Tibial nerve (tissue), 4 donors: ENCODE data around the gene ADAR. TPM values are rescaled to one million over a fixed set of nuclear protein-coding genes. Genes with fewer than 3 reads are reported as not detected.

Source experiments
- DNase-seq, 2 donors: peaks; one replicate each; pipeline ENCODE4 v3.0.0-alpha.2; 2019; ENCODE audit warnings: low spot score in 2 of 2
- H3K27ac ChIP-seq, 4 donors: fragments of 200-600 bp; sonication (generic) in 3 of 4; one replicate each; pipeline ENCODE4 v1.5.1; 2017 to 2019; ENCODE audit warnings: mild to moderate bottlenecking in 1 of 4
- H3K27me3 ChIP-seq, 2 donors: fragments of 200-600 bp; sonication (generic) in 1 of 2; one replicate each; pipeline versions ENCODE4 v1.5.1 to v1.6.0; 2017 to 2019
- H3K36me3 ChIP-seq, 3 donors: fragments of 200-600 bp; sonication (generic); one replicate each; pipeline ENCODE4 v1.5.1; 2018 to 2019
- H3K4me1 ChIP-seq, 4 donors: fragments of 200-600 bp; sonication (generic) in 3 of 4; one replicate each; pipeline ENCODE4 v1.5.1; 2017 to 2019
- H3K4me3 ChIP-seq, 4 donors: fragments of 200-600 bp; sonication (generic) in 3 of 4; one replicate each; pipeline ENCODE4 v1.5.1; 2017 to 2019; ENCODE audit warnings: mild to moderate bottlenecking in 1 of 4, moderate library complexity in 1 of 4
- H3K9me3 ChIP-seq, 4 donors: fragments of 200-600 bp; sonication (generic) in 3 of 4; one replicate each; pipeline ENCODE4 v1.5.1; 2017 to 2019
- CTCF ChIP-seq, 5 experiments: fragments of 200-600 bp in 3 of 5; fragments of 450-650 bp in 2 of 5; sonication (generic) in 3 of 5; IDR thresholded peaks; one replicate each; pipeline ENCODE4 v1.5.1; 2016 to 2019; ENCODE audit warnings: antibody characterized with exemption in 5 of 5, mild to moderate bottlenecking in 3 of 5, moderate library complexity in 2 of 5
- EP300 ChIP-seq, 2 donors: sonication (generic); formaldehyde crosslinking; IDR thresholded peaks; one replicate each; pipeline ENCODE4 v1.6.1; 2017; ENCODE audit warnings: antibody characterized with exemption in 2 of 2, mild to moderate bottlenecking in 1 of 2
- POLR2A ChIP-seq, 2 donors: fragments of 450-650 bp; IDR thresholded peaks; one replicate each; pipeline ENCODE4 v1.6.1; 2017; ENCODE audit warnings: antibody characterized with exemption in 2 of 2, mild to moderate bottlenecking in 2 of 2, moderate library complexity in 2 of 2
- WGBS, 2 donors: methylation state at CpG; one replicate each; pipeline ENCODE4 v1.1.5; 2018; 5-methylcytosine and 5-hydroxymethylcytosine counted together
- total RNA-seq, 4 donors: library from RNA; depleted of rRNA; stranded (reverse); fragments of >200 nt; gene quantifications; one replicate each; pipeline ENCODE4 v1.1.0, GENCODE V29; 2016

The ADAR gene
- total RNA-seq, 4 donors from 2014 or later = 105 to 120 (median 107) TPM

GRCh38 chr1:154583773-154584172 is 24.2 kb downstream of the ADAR start:
- no peak for DNase-seq
- Histone ChIP-seq H3K4me3 (no peak overlapping the region), H3K4me1 (no peaks in the 10 kb centered on the region), H3K9me3 (no peaks in the 10 kb centered on the region), H3K27ac (no peak overlapping the region), H3K27me3 (no peaks in the 10 kb centered on the region), H3K36me3 (peaks cover 8 to 100% (median 63%) of the 10 kb centered on the region in 3 donors)
- WGBS, 2 donors = 64 to 65% methylated on average over 6 to 9 of the region's 9 CpGs
- TF ChIP-seq POLR2A (IDR thresholded peaks at IDR 0.05) (no peak), EP300 (IDR thresholded peaks at IDR 0.05) (no peak), CTCF (IDR thresholded peaks at IDR 0.05) (no peak)

GRCh38 chr1:154582885-154583284 is 25.1 kb downstream of the ADAR start:
- Histone ChIP-seq H3K27ac (no peak overlapping the region), H3K27me3 (no peaks in the 10 kb centered on the region), H3K36me3 (peaks cover 8 to 100% (median 54%) of the 10 kb centered on the region in 3 donors), H3K9me3 (no peaks in the 10 kb centered on the region), H3K4me3 (no peak overlapping the region), H3K4me1 (peaks cover 0 to 1% (median 0%) of the 10 kb centered on the region in 4 donors)
- TF ChIP-seq CTCF (IDR thresholded peaks at IDR 0.05) = no peak
- TF ChIP-seq POLR2A (IDR thresholded peaks at IDR 0.05) = no peak
- TF ChIP-seq EP300 (IDR thresholded peaks at IDR 0.05) = no peak
- WGBS, 2 donors = 88 to 93% methylated on average over 6 of the region's 6 CpGs
- no peak for DNase-seq

GRCh38 chr1:154581766-154582165 is 26.2 kb downstream of the ADAR start:
- 72 to 86% methylated on average over 3 of the region's 3 CpGs for WGBS, 2 donors

GRCh38 chr1:154579374-154579773 is 28.6 kb downstream of the ADAR start:
- H3K4me1 ChIP-seq = peaks cover 0 to 4% (median 0%) of the 10 kb centered on the region in 4 donors
- no peak for DNase-seq
- H3K36me3 ChIP-seq = peaks cover under 1 to 69% (median 20%) of the 10 kb centered on the region in 3 donors
- no peak overlapping the region for H3K4me3 ChIP-seq
- H3K27ac ChIP-seq = no peak overlapping the region
- no peaks in the 10 kb centered on the region for H3K9me3 ChIP-seq
- 88 to 92% methylated on average over 8 of the region's 8 CpGs for WGBS, 2 donors
- TF ChIP-seq CTCF (IDR thresholded peaks at IDR 0.05) (no peak), EP300 (IDR thresholded peaks at IDR 0.05) (no peak), POLR2A (IDR thresholded peaks at IDR 0.05) (no peak)
- H3K27me3 ChIP-seq = no peaks in the 10 kb centered on the region

More at GRCh38 chr1:154581766-154582165, 26.2 kb downstream of the ADAR start:
- TF ChIP-seq CTCF (IDR thresholded peaks at IDR 0.05) (no peak), POLR2A (IDR thresholded peaks at IDR 0.05) (no peak)
- H3K4me1 ChIP-seq = peaks cover 0 to 4% (median 0%) of the 10 kb centered on the region in 4 donors
- DNase-seq = no peak
- H3K36me3 ChIP-seq = peaks cover 5 to 93% (median 44%) of the 10 kb centered on the region in 3 donors
- no peak overlapping the region for H3K4me3 ChIP-seq
- H3K9me3 ChIP-seq = no peaks in the 10 kb centered on the region
- no peaks in the 10 kb centered on the region for H3K27me3 ChIP-seq
- H3K27ac ChIP-seq = no peak overlapping the region

GRCh38 chr1:154578058-154578418 is 29.9 kb downstream of the ADAR start:
- no peak for DNase-seq
- TF ChIP-seq CTCF (IDR thresholded peaks at IDR 0.05) (no peak), POLR2A (IDR thresholded peaks at IDR 0.05) (no peak), EP300 (IDR thresholded peaks at IDR 0.05) (no peak)
- 21 to 43% methylated on average over 3 to 6 of the region's 6 CpGs for WGBS, 2 donors
- H3K27ac ChIP-seq = no peak overlapping the region
- H3K27me3 ChIP-seq = no peaks in the 10 kb centered on the region
- peaks cover 0 to 56% (median 15%) of the 10 kb centered on the region in 3 donors for H3K36me3 ChIP-seq
- H3K4me3 ChIP-seq = no peak overlapping the region
- H3K4me1 ChIP-seq = peaks cover 0 to 4% (median 0%) of the 10 kb centered on the region in 4 donors
- no peaks in the 10 kb centered on the region for H3K9me3 ChIP-seq
